Heart left ventricle (tissue), 13 donors: Measurements from ENCODE around the gene EMD.

Source experiments
- CTCF ChIP-seq, 12 donors: fragments of 200-600 bp; sonication (generic) in 4 of 12; IDR thresholded peaks; one replicate each; pipeline versions ENCODE4 v1.5.0 to v1.8.0; 2018 to 2022; ENCODE audit warnings: antibody characterized with exemption in 12 of 12, mild to moderate bottlenecking in 5 of 12
- POLR2A ChIP-seq, 2 donors: fragments of 450-650 bp; IDR thresholded peaks; one replicate each; pipeline ENCODE4 v1.6.1; 2017; ENCODE audit warnings: antibody characterized with exemption in 2 of 2, mild to moderate bottlenecking in 2 of 2, moderate library complexity in 2 of 2
- donor health status: ischemic (EF 13 %, LVEDD 7.1; RV severe dilation, severe dysfunction).
- donor health status: DM: no; HTN: yes; CAD: no.
- donor health status: DM: no; HTN: no; CAD: no.
- donor health status: ischemic (EF 25% LVEDD 6.9; RV normal size, moderate dysfunction).
- donor health status: ischemic (EF 25% LVEDD 5.7; RV mildly dilated, moderate dysfunction).
- donor health status: ischemic (EF 35%, LVEDD 5.7; RV mildly dilated, moderate dysfunction).
- donor health status: nonischemic (EF 11% LVEDD 7.7; RV severe dilation, severe dysfunction).
- donor health status: DM: yes; HTN: yes; CAD: no.
- donor health status: PGD.
- donor health status: ischemic (EF 29% LVEDD 5.4; RV normal size, mild dysfunction).
- donor health status: nonischemic (EF 23%, LVEDD 6.1; RV moderate dilation, normal function).

- TF ChIP-seq CTCF (IDR thresholded peaks at IDR 0.05) = no peak
- TF ChIP-seq POLR2A (IDR thresholded peaks at IDR 0.05) = no peak
These were observed 13.0 kb upstream of the EMD start for GRCh38 chrX:154365997-154366665.
